ENCODE measurements around the gene RCBTB1. TPM values are rescaled to one million over a fixed set of nuclear protein-coding genes. Genes with fewer than 3 reads are reported as not detected.

The RCBTB1 gene
- total RNA-seq, 1 donor from 2014 or later, result 20.6 TPM

GRCh38 chr13:49488563-49488962 lies 96.8 kb downstream of the RCBTB1 start:
- Mint-ChIP-seq H3K4me3 (ENCODE audit: unreplicated experiment) (no peak overlapping the region), H3K4me1 (ENCODE audit: low read depth) (no peaks in the 10 kb centered on the region), H3K9me3 (ENCODE audit: low read depth) (no peaks in the 10 kb centered on the region), H3K36me3 (ENCODE audit: low read depth) (peaks cover 13% of the 10 kb centered on the region), H3K27me3 (ENCODE audit: low read depth) (no peaks in the 10 kb centered on the region), H3K27ac (ENCODE audit: unreplicated experiment) (no peak overlapping the region)
- TF ChIP-seq CTCF (IDR thresholded peaks at IDR 0.05), result no peak
- DNase-seq (ENCODE audit: low spot score), result no peak

Other genes with a start within 250 kb of the RCBTB1 start
- 5.1 to 6.2 TPM (median 6.0 TPM) in 3 replicates for gene CAB39L, start 141.5 kb downstream of the RCBTB1 start, total RNA-seq
- 7.3 to 10.3 TPM (median 8.2 TPM) in 3 replicates for gene SETDB2, start 141.3 kb downstream of the RCBTB1 start, total RNA-seq
- 20.4 to 26.0 TPM (median 24.6 TPM) in 3 replicates for gene PHF11, start 89.6 kb downstream of the RCBTB1 start, total RNA-seq
- gene ARL11, start 42.9 kb upstream of the RCBTB1 start, total RNA-seq, result not detected in 3 replicates
- gene EBPL, start 105.9 kb upstream of the RCBTB1 start, total RNA-seq, result 22.9 to 27.3 TPM (median 23.8 TPM) in 3 replicates
- gene KPNA3, start 207.1 kb upstream of the RCBTB1 start, total RNA-seq, result 51.2 to 54.6 TPM (median 54.1 TPM) in 3 replicates